NCI-H2196 treated with DMSO at 0.1 percent for 48 hours (cell line): ENCODE results near the gene ANGPTL2.
"Not testable (repeated sequence)": the region's sequence is repeated elsewhere in the genome, so short reads cannot be mapped to it uniquely, and the experiment has no call there.

Source experiments
- DNase-seq: peaks from one replicate; lab custom pipeline; 2025; ENCODE audit not compliant: unreplicated experiment; lab: John Stamatoyannopoulos, UW

The ANGPTL2 gene

GRCh38 chr9:127155314-127155960 lies 33.0 kb upstream of the ANGPTL2 start:
- DNase-seq, result no peak

- DNase-seq, result peak; percentile 24
Observed at GRCh38 chr9:127154390-127155191, 32.2 kb upstream of the ANGPTL2 start.

- no peak for DNase-seq
Observed at GRCh38 chr9:127154003-127154389, 31.6 kb upstream of the ANGPTL2 start.

- DNase-seq, result no peak
Observed at GRCh38 chr9:127153501-127153900, 31.1 kb upstream of the ANGPTL2 start.

GRCh38 chr9:127149463-127150390 lies 27.3 kb upstream of the ANGPTL2 start:
- no peak for DNase-seq

GRCh38 chr9:127149010-127149409 lies 26.6 kb upstream of the ANGPTL2 start:
- no peak for DNase-seq

GRCh38 chr9:127148014-127148413 lies 25.6 kb upstream of the ANGPTL2 start:
- DNase-seq, result no peak

GRCh38 chr9:127147251-127147650 lies 24.8 kb upstream of the ANGPTL2 start:
- no peak for DNase-seq

- DNase-seq, result not testable (repeated sequence)
Observed at GRCh38 chr9:127146841-127147240, 24.4 kb upstream of the ANGPTL2 start.

- no peak for DNase-seq
Observed at GRCh38 chr9:127144670-127145445, 22.4 kb upstream of the ANGPTL2 start.

GRCh38 chr9:127143920-127144465 lies 21.6 kb upstream of the ANGPTL2 start:
- DNase-seq, result no peak

- no peak for DNase-seq
Observed at GRCh38 chr9:127142931-127143464, 20.6 kb upstream of the ANGPTL2 start.

- no peak for DNase-seq
Observed at GRCh38 chr9:127142291-127142690, 19.9 kb upstream of the ANGPTL2 start.

GRCh38 chr9:127140842-127141675 lies 18.6 kb upstream of the ANGPTL2 start:
- no peak for DNase-seq

- DNase-seq, result no peak
Observed at GRCh38 chr9:127140181-127140580, 17.7 kb upstream of the ANGPTL2 start.

- DNase-seq, result no peak
Observed at GRCh38 chr9:127139775-127140174, 17.3 kb upstream of the ANGPTL2 start.

GRCh38 chr9:127139071-127139731 lies 16.8 kb upstream of the ANGPTL2 start:
- no peak for DNase-seq

- DNase-seq, result no peak
Observed at GRCh38 chr9:127138444-127138843, 16.0 kb upstream of the ANGPTL2 start.
